ENCODE data around the gene MNS1. TPM values are rescaled to one million over a fixed set of nuclear protein-coding genes. Genes with fewer than 3 reads are reported as not detected.
"Not testable (repeated sequence)": the region's sequence is repeated elsewhere in the genome, so short reads cannot be mapped to it uniquely, and the experiment has no call there.

The MNS1 gene
- total RNA-seq, 1 experiment from 2014 or later: 5.8 TPM

- no peak for DNase-seq (ENCODE audit: low read depth)
These were observed 8.7 kb downstream of the MNS1 start for GRCh38 chr15:56456229-56456628.

GRCh38 chr15:56454836-56455235 lies 10.1 kb downstream of the MNS1 start:
- no peak for DNase-seq (ENCODE audit: low read depth)

- DNase-seq (ENCODE audit: low read depth): no peak
These were observed 19.2 kb downstream of the MNS1 start for GRCh38 chr15:56445746-56446145.

- DNase-seq (ENCODE audit: low read depth): no peak
These were observed 22.6 kb downstream of the MNS1 start for GRCh38 chr15:56442354-56442753.

GRCh38 chr15:56440214-56440770 lies 24.6 kb downstream of the MNS1 start:
- DNase-seq (ENCODE audit: low read depth): peak; percentile 6

GRCh38 chr15:56432304-56432703 lies 32.6 kb downstream of the MNS1 start:
- no peak for DNase-seq (ENCODE audit: low read depth)

GRCh38 chr15:56428821-56429458 lies 36.0 kb downstream of the MNS1 start:
- peak; percentile 37 for DNase-seq (ENCODE audit: low read depth)

GRCh38 chr15:56425976-56426375 lies 39.0 kb downstream of the MNS1 start:
- peak; percentile 21 for DNase-seq (ENCODE audit: low read depth)

GRCh38 chr15:56425276-56425675 lies 39.7 kb downstream of the MNS1 start:
- no peak for DNase-seq (ENCODE audit: low read depth)

- DNase-seq (ENCODE audit: low read depth): not testable (repeated sequence)
These were observed 51.7 kb downstream of the MNS1 start for GRCh38 chr15:56413114-56413733.

GRCh38 chr15:56411122-56411749 lies 53.7 kb downstream of the MNS1 start:
- peak; percentile 8 for DNase-seq (ENCODE audit: low read depth)

- DNase-seq (ENCODE audit: low read depth): no peak
These were observed 54.2 kb downstream of the MNS1 start for GRCh38 chr15:56410721-56411120.

- not testable (repeated sequence) for DNase-seq (ENCODE audit: low read depth)
These were observed 65.7 kb downstream of the MNS1 start for GRCh38 chr15:56399209-56399608.

GRCh38 chr15:56397325-56397724 lies 67.6 kb downstream of the MNS1 start:
- not testable (repeated sequence) for DNase-seq (ENCODE audit: low read depth)

GRCh38 chr15:56394909-56395308 lies 70.0 kb downstream of the MNS1 start:
- peak; percentile 8 for DNase-seq (ENCODE audit: low read depth)

GRCh38 chr15:56393277-56393676 lies 71.7 kb downstream of the MNS1 start:
- DNase-seq (ENCODE audit: low read depth): no peak

GRCh38 chr15:56390739-56391267 lies 74.1 kb downstream of the MNS1 start:
- peak; percentile 48 for DNase-seq (ENCODE audit: low read depth)

- DNase-seq (ENCODE audit: low read depth): no peak
These were observed 79.0 kb downstream of the MNS1 start for GRCh38 chr15:56385908-56386307.

- no peak for DNase-seq (ENCODE audit: low read depth)
These were observed 81.9 kb downstream of the MNS1 start for GRCh38 chr15:56383010-56383409.

Data from LHCN-M2 (cell line).